HG03159 (cell line): ENCODE measurements around the gene GRIK5.
"Not testable (repeated sequence)": the region's sequence is repeated elsewhere in the genome, so short reads cannot be mapped to it uniquely, and the experiment has no call there.

ENCODE experiments used
- ATAC-seq: cut with Tn5 transposase; IDR thresholded peaks from one replicate; pipeline ENCODE4 v1.9.1; 2021; ENCODE audit warnings: mild to moderate bottlenecking, moderate library complexity; ENCODE audit not compliant: unreplicated experiment

The GRIK5 gene

GRCh38 chr19:41991925-41992569, 78.0 kb downstream of the GRIK5 start:
- not testable (repeated sequence) for ATAC-seq

- no peak for ATAC-seq
Measured at GRCh38 chr19:41991025-41991424, 79.0 kb downstream of the GRIK5 start.

- no peak for ATAC-seq
Measured at GRCh38 chr19:41990615-41991014, 79.4 kb downstream of the GRIK5 start.

- no peak for ATAC-seq
Measured at GRCh38 chr19:41990028-41990427, 80.0 kb downstream of the GRIK5 start.

GRCh38 chr19:41988947-41989346, 81.1 kb downstream of the GRIK5 start:
- no peak for ATAC-seq

GRCh38 chr19:41987141-41987860, 82.7 kb downstream of the GRIK5 start:
- no peak for ATAC-seq

GRCh38 chr19:41984961-41985360, 85.0 kb downstream of the GRIK5 start:
- ATAC-seq, result no peak

- no peak for ATAC-seq
Measured at GRCh38 chr19:41981724-41982123, 88.3 kb downstream of the GRIK5 start.

- no peak for ATAC-seq
Measured at GRCh38 chr19:41978470-41978869, 91.5 kb downstream of the GRIK5 start.

GRCh38 chr19:41977916-41978315, 92.1 kb downstream of the GRIK5 start:
- no peak for ATAC-seq

GRCh38 chr19:41974652-41975051, 95.4 kb downstream of the GRIK5 start:
- ATAC-seq, result no peak

GRCh38 chr19:41971363-41971762, 98.6 kb downstream of the GRIK5 start:
- no peak for ATAC-seq

- no peak for ATAC-seq
Measured at GRCh38 chr19:41969772-41970458, 100.1 kb downstream of the GRIK5 start.

- no peak for ATAC-seq
Measured at GRCh38 chr19:41968751-41969595, 101.0 kb downstream of the GRIK5 start.

GRCh38 chr19:41967054-41967783, 102.8 kb downstream of the GRIK5 start:
- ATAC-seq, result no peak

GRCh38 chr19:41965106-41965505, 104.9 kb downstream of the GRIK5 start:
- no peak for ATAC-seq

- ATAC-seq, result no peak
Measured at GRCh38 chr19:41960973-41961372, 109.0 kb downstream of the GRIK5 start.

GRCh38 chr19:41959056-41960053, 110.7 kb downstream of the GRIK5 start, which contains the start of gene RABAC1:
Gene RABAC1 (minus strand): TSS chr19:41959321. CDS start chr19:41959292, 29 bp downstream.
- peak; percentile 72 for ATAC-seq
